Uterus (tissue), 4 donors: ENCODE results near the gene FOLR3. TPM values are rescaled to one million over a fixed set of nuclear protein-coding genes. Genes with fewer than 3 reads are reported as not detected.

Source experiments
- DNase-seq, 2 donors: peaks; one replicate each; pipeline ENCODE4 v3.0.0-alpha.2; 2019 to 2020
- H3K27ac ChIP-seq, 2 donors: fragments of 200-600 bp; sonication (generic); 1 replicate in 1 of 2; 2 replicates in 1 of 2; pipeline ENCODE4 v1.5.1; 2016 to 2018
- H3K27me3 ChIP-seq, 2 donors: fragments of 200-600 bp; sonication (generic); one replicate each; pipeline ENCODE4 v1.5.1; 2018 to 2019; ENCODE audit warnings: control low read depth in 1 of 2
- H3K36me3 ChIP-seq, 2 donors: fragments of 200-600 bp; sonication (generic); one replicate each; pipeline ENCODE4 v1.5.1; 2019; ENCODE audit warnings: control low read depth in 1 of 2
- H3K4me1 ChIP-seq, 2 donors: fragments of 200-600 bp; sonication (generic); one replicate each; pipeline ENCODE4 v1.5.1; 2018 to 2019; ENCODE audit warnings: control low read depth in 1 of 2
- H3K4me3 ChIP-seq, 2 donors: fragments of 200-600 bp; sonication (generic); 1 replicate in 1 of 2; 2 replicates in 1 of 2; pipeline ENCODE4 v1.5.1; 2018 to 2019; ENCODE audit warnings: mild to moderate bottlenecking in 1 of 2
- H3K9me3 ChIP-seq, 2 donors: fragments of 200-600 bp; sonication (generic); one replicate each; pipeline ENCODE4 v1.5.1; 2019; ENCODE audit warnings: control low read depth in 1 of 2
- POLR2A ChIP-seq, 2 donors: fragments of 450-650 bp; IDR thresholded peaks; one replicate each; pipeline ENCODE4 v1.6.1; 2016; ENCODE audit warnings: antibody characterized with exemption in 2 of 2, mild to moderate bottlenecking in 1 of 2, moderate library complexity in 1 of 2
- intact Hi-C: fragments of 100-400 bp; cut with DNase I; formaldehyde crosslinking; loops from one replicate; pipeline ENCODE4 v1.15.1; 2023; ENCODE audit warnings: low total_unique reads
- total RNA-seq, 4 donors: library from RNA; depleted of rRNA in 3 of 4; stranded (reverse); fragments of >200 nt in 3 of 4; gene quantifications; one replicate each; pipeline versions ENCODE4 v1.1.0 to v1.2.4, GENCODE V29; 2014 to 2023
- TF ChIP-seq, protein P1 (sequence below), 4 experiments: fragments of 200-600 bp in 2 of 4; fragments of 450-650 bp in 2 of 4; sonication (generic) in 2 of 4; IDR thresholded peaks; one replicate each; pipeline ENCODE4 v1.5.1; 2016 to 2019; ENCODE audit warnings: antibody characterized with exemption in 4 of 4, mild to moderate bottlenecking in 2 of 4, moderate library complexity in 1 of 4
- donor health status: DM: yes; HTN: yes; CAD: no.

FOLR3 gene
- total RNA-seq, 4 donors from 2014 or later: not detected

DNA sequence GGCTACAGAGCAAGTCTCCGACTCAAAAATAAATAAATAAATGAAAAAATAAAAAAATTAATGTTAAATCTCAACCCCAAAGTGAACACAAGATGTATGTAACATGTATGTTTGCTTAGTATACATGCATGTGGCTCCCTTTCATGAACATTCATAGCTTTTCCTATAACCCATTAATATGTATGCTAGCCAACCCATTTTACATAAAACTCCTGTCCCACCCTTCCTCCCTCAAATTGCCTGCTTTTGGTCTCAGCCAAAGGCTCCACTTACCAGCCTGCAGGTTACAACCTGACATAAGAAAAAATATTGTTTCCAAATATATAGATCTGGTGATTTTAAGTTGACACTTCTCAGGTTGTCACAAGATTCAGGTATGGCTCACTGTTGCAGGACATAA is 52.7 kb downstream of the FOLR3 start:
- Histone ChIP-seq H3K27me3 (no peaks in the 10 kb centered on the region), H3K9me3 (no peaks in the 10 kb centered on the region), H3K4me3 (no peak overlapping the region), H3K36me3 (no peaks in the 10 kb centered on the region), H3K4me1 (no peaks in the 10 kb centered on the region), H3K27ac (no peak overlapping the region)
- no peak for TF ChIP-seq POLR2A (IDR thresholded peaks at IDR 0.05)
- TF ChIP-seq, protein P1, sequence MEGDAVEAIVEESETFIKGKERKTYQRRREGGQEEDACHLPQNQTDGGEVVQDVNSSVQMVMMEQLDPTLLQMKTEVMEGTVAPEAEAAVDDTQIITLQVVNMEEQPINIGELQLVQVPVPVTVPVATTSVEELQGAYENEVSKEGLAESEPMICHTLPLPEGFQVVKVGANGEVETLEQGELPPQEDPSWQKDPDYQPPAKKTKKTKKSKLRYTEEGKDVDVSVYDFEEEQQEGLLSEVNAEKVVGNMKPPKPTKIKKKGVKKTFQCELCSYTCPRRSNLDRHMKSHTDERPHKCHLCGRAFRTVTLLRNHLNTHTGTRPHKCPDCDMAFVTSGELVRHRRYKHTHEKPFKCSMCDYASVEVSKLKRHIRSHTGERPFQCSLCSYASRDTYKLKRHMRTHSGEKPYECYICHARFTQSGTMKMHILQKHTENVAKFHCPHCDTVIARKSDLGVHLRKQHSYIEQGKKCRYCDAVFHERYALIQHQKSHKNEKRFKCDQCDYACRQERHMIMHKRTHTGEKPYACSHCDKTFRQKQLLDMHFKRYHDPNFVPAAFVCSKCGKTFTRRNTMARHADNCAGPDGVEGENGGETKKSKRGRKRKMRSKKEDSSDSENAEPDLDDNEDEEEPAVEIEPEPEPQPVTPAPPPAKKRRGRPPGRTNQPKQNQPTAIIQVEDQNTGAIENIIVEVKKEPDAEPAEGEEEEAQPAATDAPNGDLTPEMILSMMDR (IDR thresholded peaks at IDR 0.05): no peak
- DNase-seq: no peak
- intact Hi-C loops: no loop called here

Other genes starting within 250 kb of the FOLR3 start
- gene XNDC1N, start 207.1 kb upstream of the FOLR3 start, total RNA-seq: 100 to 1,000 TPM in 1 of 4 donors, 10 to 100 TPM in 2, 1 to 10 TPM in 1; 8.2 to 176 (median 21.4) TPM
- 10 to 100 TPM in 3 of 4 donors, 1 to 10 TPM in 1; 3.8 to 56.2 (median 47.0) TPM for gene RNF121, start 206.7 kb upstream of the FOLR3 start, total RNA-seq
- 10 to 100 TPM in 2 of 4 donors, 1 to 10 TPM in 2; 7.3 to 24.6 (median 10.5) TPM for gene IL18BP, start 136.8 kb upstream of the FOLR3 start, total RNA-seq
- 100 to 1,000 TPM; 159 to 365 (median 303) TPM for gene NUMA1, start 55.2 kb upstream of the FOLR3 start, total RNA-seq
- 10 to 100 TPM in 1 of 4 donors, 1 to 10 TPM in 2, not detected in 1; 3.8 to 10.2 (median 9.6) TPM for gene LRRC51, start 54.9 kb upstream of the FOLR3 start, total RNA-seq
- 100 to 1,000 TPM in 1 of 4 donors, 10 to 100 TPM in 3; 46.0 to 115 (median 91.5) TPM for gene LAMTOR1, start 32.4 kb upstream of the FOLR3 start, total RNA-seq
- gene TOMT, start 29.8 kb upstream of the FOLR3 start, total RNA-seq: not detected
- 10 to 100 TPM in 2 of 4 donors, 1 to 10 TPM in 2; 6.5 to 56.9 (median 20.7) TPM for gene ANAPC15, start 23.0 kb upstream of the FOLR3 start, total RNA-seq
- 10 to 100 TPM in 1 of 4 donors, 1 to 10 TPM in 1, not detected in 2; 1.8 to 22.0 TPM for gene FOLR1, start 56.4 kb downstream of the FOLR3 start, total RNA-seq
- 10 to 100 TPM in 2 of 4 donors, 1 to 10 TPM in 1, under 1 TPM in 1; 0.51 to 52.1 (median 19.9) TPM for gene FOLR2, start 81.1 kb downstream of the FOLR3 start, total RNA-seq
- gene INPPL1, start 89.0 kb downstream of the FOLR3 start, total RNA-seq: 100 to 1,000 TPM in 1 of 4 donors, 10 to 100 TPM in 3; 47.1 to 200 (median 50.8) TPM
- not detected for gene PHOX2A, start 108.5 kb downstream of the FOLR3 start, total RNA-seq